Neutrophil (primary cell): ENCODE data around the gene SKA1.
"Not testable (repeated sequence)": the region's sequence is repeated elsewhere in the genome, so short reads cannot be mapped to it uniquely, and the experiment has no call there.

Source experiments
- H3K27ac ChIP-seq: fragments of 200-600 bp; sonication (generic); 2 replicates; pipeline ENCODE4 v1.5.1; 2016; ENCODE audit warnings: mild to moderate bottlenecking, moderate library complexity
- H3K27me3 ChIP-seq: fragments of 200-600 bp; sonication (generic); 2 replicates; pipeline ENCODE4 v1.6.0; 2016; ENCODE audit warnings: mild to moderate bottlenecking
- H3K36me3 ChIP-seq: fragments of 200-600 bp; sonication (generic); 2 replicates; pipeline ENCODE4 v1.5.1; 2017
- H3K4me1 ChIP-seq, 2 experiments: fragments of 200-600 bp in 1 of 2; sonication (generic) in 1 of 2; 1 replicate in 1 of 2; 2 replicates in 1 of 2; pipeline versions ENCODE4 v1.5.1 to v1.6.1; 2013 to 2016; ENCODE audit warnings: low read depth in 1 of 2, low read length in 1 of 2, mild to moderate bottlenecking in 1 of 2, moderate library complexity in 1 of 2; ENCODE audit not compliant: control insufficient read depth in 1 of 2, insufficient read depth in 1 of 2
- H3K4me3 ChIP-seq, 2 experiments: fragments of 200-600 bp in 1 of 2; sonication (generic) in 1 of 2; 1 replicate in 1 of 2; 2 replicates in 1 of 2; pipeline ENCODE4 v1.5.1; 2013 to 2016; ENCODE audit warnings: low read depth in 1 of 2, low read length in 1 of 2, mild to moderate bottlenecking in 1 of 2, moderate library complexity in 1 of 2
- H3K9me3 ChIP-seq: fragments of 200-600 bp; sonication (generic); 2 replicates; pipeline ENCODE4 v1.5.1; 2016
- CTCF ChIP-seq: fragments of 200-600 bp; sonication (generic); IDR thresholded peaks from 2 replicates; pipeline ENCODE4 v1.5.1; 2016; ENCODE audit warnings: antibody characterized with exemption

Gene SKA1

GRCh38 chr18:50405582-50406271 lies 30.9 kb downstream of the SKA1 start:
- Histone ChIP-seq H3K4me3 (no peak overlapping the region), H3K27me3 (peaks cover 100% of the 10 kb centered on the region), H3K4me1 (no peaks in the 10 kb centered on the region), H3K36me3 (no peaks in the 10 kb centered on the region), H3K9me3 (no peaks in the 10 kb centered on the region), H3K27ac (no peak overlapping the region)
- TF ChIP-seq CTCF, result no peak

GRCh38 chr18:50409236-50409635 lies 34.4 kb downstream of the SKA1 start:
- H3K4me1 ChIP-seq, result no peaks in the 10 kb centered on the region
- no peaks in the 10 kb centered on the region for H3K36me3 ChIP-seq
- no peak for TF ChIP-seq CTCF
- H3K27ac ChIP-seq, result no peak overlapping the region
- no peak overlapping the region for H3K4me3 ChIP-seq
- peaks cover 66% of the 10 kb centered on the region for H3K27me3 ChIP-seq
- H3K9me3 ChIP-seq, result no peaks in the 10 kb centered on the region

- Histone ChIP-seq H3K4me3 (no peak overlapping the region), H3K4me1 (no peaks in the 10 kb centered on the region), H3K27me3 (peaks cover 58% of the 10 kb centered on the region), H3K36me3 (no peaks in the 10 kb centered on the region), H3K9me3 (no peaks in the 10 kb centered on the region), H3K27ac (no peak overlapping the region)
- no peak for TF ChIP-seq CTCF
These were observed 35.2 kb downstream of the SKA1 start for GRCh38 chr18:50410008-50410407.

GRCh38 chr18:50410894-50411293 lies 36.0 kb downstream of the SKA1 start:
- no peak for TF ChIP-seq CTCF
- Histone ChIP-seq H3K27me3 (peaks cover 50% of the 10 kb centered on the region), H3K4me1 (no peaks in the 10 kb centered on the region), H3K27ac (no peak overlapping the region), H3K9me3 (no peaks in the 10 kb centered on the region), H3K36me3 (no peaks in the 10 kb centered on the region), H3K4me3 (no peak overlapping the region)

GRCh38 chr18:50416832-50417231 lies 42.0 kb downstream of the SKA1 start:
- H3K9me3 ChIP-seq, H3K27me3 ChIP-seq: not testable (repeated sequence)

GRCh38 chr18:50417705-50418104 lies 42.9 kb downstream of the SKA1 start:
- not testable (repeated sequence) for H3K27me3 ChIP-seq, H3K27ac ChIP-seq, H3K4me3 ChIP-seq, H3K9me3 ChIP-seq, H3K36me3 ChIP-seq, H3K4me1 ChIP-seq

More at GRCh38 chr18:50416832-50417231, 42.0 kb downstream of the SKA1 start:
- H3K4me3 ChIP-seq, H3K36me3 ChIP-seq, H3K27ac ChIP-seq, H3K4me1 ChIP-seq: not testable (repeated sequence)

GRCh38 chr18:50418650-50419049 lies 43.8 kb downstream of the SKA1 start:
- no peaks in the 10 kb centered on the region for H3K36me3 ChIP-seq
- TF ChIP-seq CTCF, result no peak

More at GRCh38 chr18:50418650-50419049, 43.8 kb downstream of the SKA1 start:
- Histone ChIP-seq H3K4me1 (no peaks in the 10 kb centered on the region), H3K4me3 (no peak overlapping the region), H3K27ac (no peak overlapping the region), H3K9me3 (no peaks in the 10 kb centered on the region), H3K27me3 (no peaks in the 10 kb centered on the region)
